HG02885 (cell line): Measurements from ENCODE around the gene SH3BP4.

Experiments
- ATAC-seq: cut with Tn5 transposase; IDR thresholded peaks from one replicate; pipeline ENCODE4 v1.9.1; 2021; ENCODE audit warnings: mild to moderate bottlenecking; ENCODE audit not compliant: unreplicated experiment, poor library complexity

Gene SH3BP4

DNA sequence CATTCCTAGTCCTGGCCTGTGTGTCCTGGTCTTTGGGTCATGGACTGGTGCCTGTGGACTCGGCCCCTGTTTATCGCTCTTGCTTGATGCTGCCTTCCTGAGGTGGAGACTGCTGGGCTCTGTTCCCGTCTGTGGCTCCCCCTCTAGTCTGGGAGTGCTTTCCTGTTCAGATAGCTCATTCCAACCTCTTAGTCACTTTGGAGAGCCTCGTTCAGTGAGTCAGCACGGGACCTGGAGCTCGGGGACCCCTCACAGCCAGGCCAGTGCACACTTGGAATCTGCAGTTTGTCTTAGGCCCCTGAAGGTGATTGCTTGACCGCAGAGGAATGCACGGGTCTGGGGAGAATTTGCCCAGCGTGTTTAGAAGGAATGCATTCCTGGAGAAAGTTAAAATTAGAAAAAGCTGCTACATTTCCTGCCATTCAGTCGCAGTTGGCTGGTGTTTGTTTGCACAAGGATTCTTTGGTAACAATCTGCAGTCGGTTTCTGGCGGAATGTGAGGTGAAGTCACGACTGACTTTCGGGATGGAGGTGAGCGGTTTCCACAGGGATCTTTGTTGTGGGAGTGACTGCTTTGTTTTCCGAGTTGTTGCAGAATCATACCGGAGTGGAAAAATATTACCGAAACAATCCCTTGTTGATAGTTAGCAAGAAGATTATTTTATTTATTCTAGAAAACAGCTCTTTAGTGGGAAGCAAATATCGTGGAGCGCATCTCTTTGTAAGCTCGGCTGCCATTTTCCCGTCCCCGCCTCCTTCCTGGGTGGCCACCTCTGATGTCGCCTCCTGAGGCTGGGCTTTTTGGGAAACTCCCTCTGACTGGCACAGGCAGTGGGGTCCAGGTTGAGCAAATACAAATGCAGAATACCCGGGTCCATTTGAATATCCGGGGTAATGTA, 29.6 kb downstream of the SH3BP4 start:
- no peak for ATAC-seq

- ATAC-seq, result no peak
Observed at GRCh38 chr2:234982096-234982834, 30.4 kb downstream of the SH3BP4 start.

DNA sequence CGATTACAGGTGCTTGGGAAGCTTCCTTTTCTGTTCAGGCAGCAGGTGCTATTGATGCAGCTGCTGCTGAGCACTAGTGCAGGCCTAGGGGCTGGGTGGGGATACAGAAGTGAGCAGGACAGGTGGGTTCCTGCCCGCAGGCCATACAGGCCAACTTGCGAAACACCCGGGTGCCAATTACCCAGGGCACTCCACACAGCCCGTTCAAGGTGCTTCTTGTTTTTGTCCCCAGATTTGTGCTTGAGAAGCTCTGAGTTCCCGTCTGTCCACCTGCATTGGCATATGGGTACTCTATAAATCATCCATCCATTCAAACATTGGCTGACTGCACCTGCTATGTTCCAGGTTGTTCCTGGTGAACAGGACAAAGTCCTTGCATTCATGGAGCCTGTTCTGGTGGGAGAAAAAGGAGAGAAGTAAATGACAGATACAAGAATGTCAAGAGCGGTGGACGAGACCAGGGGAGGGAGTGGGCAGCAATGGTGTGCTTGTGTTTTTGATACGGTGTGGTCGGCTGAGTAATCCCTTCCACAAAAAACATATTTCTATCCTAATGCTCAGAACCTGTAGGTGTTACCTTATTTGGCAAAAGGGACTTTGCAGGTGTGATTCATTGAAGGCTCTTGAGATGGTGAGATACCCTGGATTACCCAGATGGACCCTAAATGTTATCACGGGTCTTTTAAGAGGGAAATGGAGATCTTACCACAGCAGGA, 31.4 kb downstream of the SH3BP4 start:
- ATAC-seq, result no peak

- no peak for ATAC-seq
Observed at GRCh38 chr2:234985608-234986245, 33.9 kb downstream of the SH3BP4 start.

DNA sequence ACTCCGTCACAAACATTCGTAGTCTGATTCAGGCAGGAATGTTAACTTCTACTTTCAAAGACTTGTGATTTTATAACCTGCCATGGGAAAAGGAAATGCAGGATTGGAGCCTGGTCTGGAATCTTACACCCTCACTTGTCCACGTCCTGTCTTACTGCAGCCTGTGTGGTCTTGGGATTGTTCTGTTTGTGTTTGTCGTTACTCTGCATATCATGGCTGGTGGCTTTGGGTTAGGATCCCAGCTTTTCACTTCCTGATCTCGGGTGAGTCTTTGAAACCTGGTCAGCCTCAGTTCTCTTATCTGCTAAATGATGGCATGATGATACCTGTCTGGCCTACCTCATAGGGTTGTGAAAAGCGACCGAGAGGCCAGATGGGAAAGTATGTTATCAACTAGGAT, 34.6 kb downstream of the SH3BP4 start:
- no peak for ATAC-seq

- ATAC-seq, result no peak
Observed at GRCh38 chr2:234986876-234987720, 35.3 kb downstream of the SH3BP4 start.

DNA sequence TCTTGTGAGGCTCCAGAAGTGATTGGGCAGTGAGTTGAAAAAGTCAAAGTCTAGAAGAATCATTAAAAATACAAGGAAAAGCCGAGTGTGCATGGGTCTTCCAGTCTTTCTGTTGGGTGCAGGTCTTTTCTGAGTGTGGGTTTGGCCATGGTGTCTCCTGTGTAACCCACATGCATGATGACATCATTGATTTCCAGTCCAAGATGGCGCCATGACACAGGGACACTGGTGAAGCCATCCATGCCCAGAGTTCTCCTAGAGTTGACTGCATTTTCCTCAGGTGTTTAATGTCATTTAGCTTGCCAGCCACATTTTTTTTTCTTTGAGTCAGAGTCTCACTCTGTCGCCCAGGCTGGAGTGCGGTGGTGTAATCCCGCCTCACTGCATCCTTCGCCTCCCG, 35.9 kb downstream of the SH3BP4 start:
- no peak for ATAC-seq

DNA sequence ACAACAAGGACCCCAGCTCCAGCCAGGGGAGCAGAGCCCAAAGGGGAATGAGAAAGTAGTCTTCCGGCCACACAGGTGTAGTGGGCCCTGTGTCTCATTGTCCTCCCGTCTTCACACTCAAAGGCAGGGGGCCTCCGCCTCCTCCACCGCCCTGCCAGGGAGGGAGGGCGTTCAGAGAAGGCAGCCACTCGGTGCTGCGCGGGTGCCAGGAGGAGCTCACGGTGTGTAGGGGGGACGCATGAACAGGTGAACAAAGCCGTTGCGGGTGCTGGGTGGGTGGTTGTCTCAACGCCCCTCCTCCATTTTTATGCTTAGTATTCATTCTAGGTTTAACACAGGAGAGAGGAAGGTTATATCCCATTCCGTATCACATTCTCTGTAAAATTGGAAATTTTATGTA, 36.7 kb downstream of the SH3BP4 start:
- no peak for ATAC-seq

- no peak for ATAC-seq
Observed at GRCh38 chr2:234989183-234989701, 37.4 kb downstream of the SH3BP4 start.

DNA sequence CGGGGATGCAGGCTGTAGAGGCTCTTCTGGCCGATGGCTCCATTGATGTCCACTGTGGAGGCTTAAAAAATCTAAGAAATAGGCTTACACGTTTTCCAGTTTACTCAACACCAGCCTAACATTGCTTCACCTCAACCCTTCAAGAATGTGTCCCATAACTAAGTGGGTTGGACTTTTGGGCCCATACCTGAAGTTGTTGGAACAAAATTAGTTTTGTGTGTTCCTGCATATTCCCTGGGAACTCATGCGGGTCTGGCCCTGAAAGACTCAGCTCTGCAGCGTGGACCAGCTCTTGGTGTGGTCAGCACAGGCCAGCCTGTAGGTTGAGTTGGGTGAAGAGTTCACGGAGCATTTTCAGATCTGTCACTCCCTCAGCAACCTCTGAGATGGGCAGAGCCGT, 38.5 kb downstream of the SH3BP4 start:
- no peak for ATAC-seq

DNA sequence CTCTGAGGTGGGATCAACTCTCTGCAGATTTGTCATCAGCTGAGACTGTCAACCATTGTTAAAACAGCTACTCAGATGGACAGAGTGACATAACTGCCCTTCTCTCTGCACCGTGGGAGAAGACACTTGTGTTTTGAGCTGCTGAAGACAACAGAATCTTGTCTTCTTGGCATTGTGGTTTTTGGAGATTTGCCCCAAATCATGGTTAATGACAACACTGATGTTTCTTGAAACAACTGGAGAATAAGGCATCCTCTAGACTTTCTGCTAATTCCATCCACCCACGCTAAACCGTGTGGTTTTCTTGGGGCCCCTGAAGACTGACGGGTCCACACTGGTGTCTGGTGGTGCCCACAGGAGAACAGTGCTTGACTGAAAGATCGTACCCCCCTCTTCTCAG, 39.5 kb downstream of the SH3BP4 start:
- ATAC-seq, result no peak

- ATAC-seq, result no peak
Observed at GRCh38 chr2:234991793-234992192, 40.0 kb downstream of the SH3BP4 start.

- ATAC-seq, result no peak
Observed at GRCh38 chr2:234992196-234992595, 40.4 kb downstream of the SH3BP4 start.

- no peak for ATAC-seq
Observed at GRCh38 chr2:234992624-234993349, 41.0 kb downstream of the SH3BP4 start.

DNA sequence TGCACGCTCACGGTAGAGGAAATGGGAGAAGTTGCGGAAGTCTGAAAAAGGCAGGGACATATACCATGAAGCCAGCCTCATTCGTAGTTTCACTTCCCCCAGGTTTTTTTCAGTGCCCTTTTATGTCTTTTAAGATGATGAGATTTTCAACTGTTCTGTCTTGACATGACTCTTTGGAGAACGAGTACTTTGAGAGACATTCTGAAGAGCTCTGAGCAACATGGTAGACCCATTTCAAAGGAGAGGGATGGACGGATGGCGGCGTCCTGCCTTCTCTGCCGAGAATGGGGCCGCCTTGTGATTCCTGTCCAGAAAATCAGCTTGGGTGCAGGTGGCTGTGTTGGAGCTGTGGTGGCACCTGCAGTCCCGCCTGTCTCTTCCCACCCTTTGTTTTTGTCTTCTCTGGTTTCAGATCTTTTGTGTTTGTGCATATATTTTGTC, 41.7 kb downstream of the SH3BP4 start:
- no peak for ATAC-seq

- no peak for ATAC-seq
Observed at GRCh38 chr2:234994438-234995321, 42.9 kb downstream of the SH3BP4 start.

- no peak for ATAC-seq
Observed at GRCh38 chr2:234995332-234996068, 43.7 kb downstream of the SH3BP4 start.
